LoVo (cell line): Measurements from ENCODE around the gene POLD2.

Experiments
- DNase-seq: peaks from one replicate; pipeline ENCODE4 v3.0.0-alpha.2; 2016; ENCODE audit warnings: low spot score

POLD2 gene

DNA sequence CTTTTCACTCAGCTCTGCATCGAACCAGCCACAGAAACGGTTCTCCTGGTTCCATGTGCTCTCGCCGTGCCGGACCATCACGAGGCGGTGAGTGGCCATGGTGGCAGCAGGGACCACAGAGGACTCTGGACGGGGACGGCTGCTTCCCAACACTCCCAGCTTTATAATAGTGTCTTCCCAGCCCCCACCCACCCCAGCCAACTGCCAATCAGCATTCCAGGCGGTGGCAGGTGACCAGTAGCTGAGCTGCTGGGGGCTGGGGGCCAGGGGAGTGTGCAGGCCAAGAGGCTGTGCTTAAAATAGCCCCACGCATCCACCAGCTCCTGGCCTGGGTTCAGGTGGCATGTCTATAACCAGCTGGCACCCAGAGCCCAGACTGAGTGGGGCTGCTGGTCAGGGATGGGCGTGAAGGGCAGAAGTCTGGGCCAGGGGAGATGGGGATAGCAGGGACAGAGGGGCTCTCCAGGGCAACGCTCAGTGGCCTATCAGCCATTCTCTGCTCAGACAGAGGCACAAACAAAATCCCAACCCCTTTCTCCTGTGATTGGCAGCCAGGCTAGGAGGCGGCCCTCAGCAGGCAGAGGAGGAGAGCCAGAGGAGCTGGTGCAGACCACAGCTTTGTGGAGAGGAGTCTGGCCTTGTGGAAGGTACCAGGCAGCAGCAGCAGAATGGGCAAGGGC, 57.8 kb downstream of the POLD2 start, which contains the start of gene PGAM2:
Gene PGAM2 (minus strand): TSS at position 137 of the 680 bp plus-strand sequence. CDS start 38 bp downstream, at position 99.
- DNase-seq = no peak

GRCh38 chr7:44064791-44065430, 58.4 kb downstream of the POLD2 start:
- DNase-seq = no peak
